GM19193 (cell line): ENCODE measurements around the gene COPG1.
A peak's percentile ranks its signal among the peaks of the same experiment; 100 is the strongest.

ENCODE experiments used
- POLR2A ChIP-seq: IDR thresholded peaks from 4 replicates; pipeline ENCODE4 v1.6.1; 2011; ENCODE audit not compliant: insufficient read depth, insufficient read length; ENCODE audit errors: extremely low read depth

The COPG1 gene

GRCh38 chr3:129263161-129263910, 13.9 kb downstream of the COPG1 start:
- no peak for TF ChIP-seq POLR2A

- no peak for TF ChIP-seq POLR2A
These were observed 17.2 kb downstream of the COPG1 start for GRCh38 chr3:129266651-129267050.

- no peak for TF ChIP-seq POLR2A
These were observed 19.0 kb downstream of the COPG1 start for GRCh38 chr3:129268396-129268795.

GRCh38 chr3:129271674-129272073, 22.3 kb downstream of the COPG1 start:
- TF ChIP-seq POLR2A: no peak

- TF ChIP-seq POLR2A: no peak
These were observed 27.0 kb downstream of the COPG1 start for GRCh38 chr3:129276385-129276784.

- no peak for TF ChIP-seq POLR2A
These were observed 28.4 kb downstream of the COPG1 start for GRCh38 chr3:129277829-129278271.

GRCh38 chr3:129278439-129278965, 29.1 kb downstream of the COPG1 start, which contains the start of gene HMCES:
TSS of gene HMCES (plus strand) at chr3:129278870. CDS start at chr3:129279733, 863 bp downstream.
- no peak for TF ChIP-seq POLR2A

GRCh38 chr3:129278966-129279906, 29.8 kb downstream of the COPG1 start:
- TF ChIP-seq POLR2A: peak; percentile 73

- TF ChIP-seq POLR2A: no peak
These were observed 30.8 kb downstream of the COPG1 start for GRCh38 chr3:129280183-129280582.

- no peak for TF ChIP-seq POLR2A
These were observed 32.3 kb downstream of the COPG1 start for GRCh38 chr3:129281726-129282125.

- no peak for TF ChIP-seq POLR2A
These were observed 33.4 kb downstream of the COPG1 start for GRCh38 chr3:129282727-129283327.

- no peak for TF ChIP-seq POLR2A
These were observed 36.7 kb downstream of the COPG1 start for GRCh38 chr3:129286081-129286480.

- TF ChIP-seq POLR2A: no peak
These were observed 39.0 kb downstream of the COPG1 start for GRCh38 chr3:129288446-129288845.

GRCh38 chr3:129289201-129289921, 40.0 kb downstream of the COPG1 start:
- no peak for TF ChIP-seq POLR2A

- no peak for TF ChIP-seq POLR2A
These were observed 42.0 kb downstream of the COPG1 start for GRCh38 chr3:129291236-129291886.

- no peak for TF ChIP-seq POLR2A
These were observed 45.9 kb downstream of the COPG1 start for GRCh38 chr3:129295286-129295685.
